Stromal cell of bone marrow (primary cell): ENCODE data around the gene LUZP2.

Source experiments
- DNase-seq: peaks from one replicate; pipeline ENCODE4 v3.0.0-alpha.2; 2012; ENCODE audit warnings: low read depth

LUZP2 gene

DNA sequence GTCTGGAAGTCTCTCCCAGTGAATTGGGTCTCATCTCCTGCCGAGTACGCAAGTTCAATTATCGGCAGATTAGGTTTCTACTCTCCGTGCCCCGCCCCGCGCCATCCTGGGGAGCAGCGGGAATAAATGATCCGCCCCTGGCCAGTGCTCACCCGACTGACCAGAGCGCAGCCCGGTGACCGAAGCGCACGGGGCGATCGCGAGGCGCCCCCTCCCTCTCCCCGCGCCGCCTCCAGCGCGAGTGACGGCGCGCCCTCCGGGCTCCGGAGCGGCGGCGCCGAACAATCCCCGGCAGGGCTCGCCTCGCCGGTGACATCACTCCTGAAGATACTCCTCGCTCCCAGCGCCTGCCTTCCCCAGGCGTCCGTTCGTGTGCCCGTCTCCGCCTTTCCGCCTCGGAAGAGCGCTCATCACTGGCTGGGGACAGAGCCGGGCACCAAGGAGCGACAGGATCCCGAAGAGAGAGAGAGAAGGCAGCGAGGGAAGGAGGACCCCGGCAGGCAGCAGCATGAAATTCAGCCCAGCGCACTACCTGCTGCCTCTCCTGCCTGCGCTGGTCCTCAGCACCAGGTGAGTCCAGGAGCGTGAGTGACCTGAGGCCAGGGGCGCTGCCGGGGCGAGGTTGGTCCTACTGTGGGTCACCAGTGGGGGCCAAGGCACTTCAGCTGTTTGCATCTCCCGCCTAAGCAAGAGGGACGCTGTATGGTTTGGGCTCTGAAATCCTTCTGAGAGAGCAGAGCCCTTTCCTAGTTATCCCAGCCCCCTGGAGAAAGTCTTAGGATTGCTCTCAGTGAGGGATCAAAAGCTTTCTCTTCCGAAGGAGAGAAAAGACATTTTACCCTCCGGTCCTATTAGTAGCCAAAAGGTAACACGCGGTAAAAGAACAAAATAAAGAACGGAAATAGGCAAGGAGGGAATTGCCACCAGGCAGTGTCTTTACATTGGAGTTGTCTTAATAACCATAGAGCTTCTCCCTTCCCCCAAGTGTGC, at the start of gene LUZP2:
Gene LUZP2 (plus strand): TSS at position 318 of the 990 bp plus-strand sequence.
- DNase-seq, result no peak

DNA sequence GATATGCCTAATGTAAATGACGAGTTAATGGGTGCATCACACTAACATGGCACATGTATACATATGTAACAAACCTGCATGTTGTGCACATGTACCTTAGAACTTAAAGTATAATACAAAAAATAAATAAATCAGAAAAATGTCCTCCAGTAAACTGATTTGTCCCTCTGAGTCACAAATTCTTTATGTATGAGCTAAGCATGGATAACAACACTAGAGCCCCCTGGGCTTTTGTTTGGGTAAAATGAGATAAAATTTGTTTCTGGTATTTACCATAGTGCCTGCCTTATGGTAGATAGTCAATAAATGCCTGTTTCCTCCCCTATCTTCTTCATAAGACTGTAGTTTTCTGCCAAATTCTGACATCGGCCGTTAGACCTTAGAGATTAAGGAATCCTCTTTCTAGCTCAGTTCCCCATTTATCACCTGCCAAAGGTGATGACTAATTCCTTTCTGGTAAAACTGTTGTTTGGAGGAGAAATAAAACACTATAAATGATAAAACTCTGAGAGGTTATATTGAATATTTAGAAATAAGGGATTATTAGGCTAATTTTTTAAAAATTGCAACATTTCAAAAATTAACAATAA, 43.6 kb upstream of the LUZP2 start:
- DNase-seq, result no peak

DNA sequence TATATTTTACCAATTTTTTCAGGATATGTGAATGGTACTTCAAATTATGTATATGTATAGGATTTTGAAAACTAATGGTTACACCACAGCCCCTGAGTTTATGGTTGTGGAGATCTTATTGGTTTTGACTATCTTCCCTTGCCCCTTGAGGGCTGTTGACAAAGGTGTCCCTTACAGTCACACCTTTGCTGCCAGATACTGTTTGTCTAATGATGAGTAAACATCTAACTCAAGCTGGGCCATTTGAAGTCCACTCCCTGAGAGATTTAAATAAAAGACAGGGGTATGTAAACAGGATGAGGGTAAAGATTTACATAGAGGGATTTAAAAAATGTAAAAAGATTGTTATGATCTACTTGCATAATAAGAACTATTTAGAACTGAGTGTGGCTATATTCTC, 38.9 kb upstream of the LUZP2 start:
- DNase-seq, result no peak

DNA sequence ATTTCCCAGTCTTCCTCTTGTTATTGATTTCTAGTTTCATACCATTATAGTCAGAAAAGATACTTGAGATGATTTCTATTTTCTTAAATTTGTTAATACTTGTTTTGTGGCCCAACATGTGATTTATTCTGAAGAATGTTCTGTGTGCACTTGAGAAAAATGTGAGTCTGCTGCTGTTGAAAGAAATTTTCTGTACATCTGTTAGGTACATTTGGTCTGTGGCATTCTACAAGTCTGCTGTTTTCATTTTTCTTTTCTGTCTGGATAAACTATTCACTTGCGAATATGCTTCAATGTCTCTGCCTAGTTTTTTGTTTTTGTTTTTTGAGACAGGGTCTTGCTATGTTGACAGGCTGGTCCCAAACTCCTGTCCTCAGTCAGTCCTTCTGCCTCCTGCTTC, 26.4 kb upstream of the LUZP2 start:
- DNase-seq, result no peak

DNA sequence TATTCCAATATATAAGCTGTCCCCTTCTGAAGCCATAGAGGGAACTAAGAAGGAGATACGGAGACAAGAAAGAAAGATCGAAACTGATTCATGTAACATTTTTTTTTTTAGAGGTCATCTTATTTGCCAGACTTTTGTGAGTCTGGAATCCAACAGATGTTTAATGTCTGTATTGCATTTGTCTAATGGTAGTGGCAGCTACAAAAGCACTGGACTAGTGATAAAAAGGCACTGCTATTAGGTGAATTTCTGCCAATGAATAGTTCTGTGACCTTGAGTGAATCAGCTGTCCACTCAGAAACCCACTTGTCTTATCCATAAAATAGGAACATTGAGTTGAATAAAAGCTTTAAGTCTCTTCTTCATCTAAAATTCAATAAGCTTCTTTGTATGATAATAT, 25.8 kb upstream of the LUZP2 start:
- DNase-seq, result no peak

GRCh38 chr11:24478718-24479117, 18.1 kb upstream of the LUZP2 start:
- no peak for DNase-seq

- DNase-seq, result no peak
Measured at GRCh38 chr11:24489477-24489876, 7.4 kb upstream of the LUZP2 start.

DNA sequence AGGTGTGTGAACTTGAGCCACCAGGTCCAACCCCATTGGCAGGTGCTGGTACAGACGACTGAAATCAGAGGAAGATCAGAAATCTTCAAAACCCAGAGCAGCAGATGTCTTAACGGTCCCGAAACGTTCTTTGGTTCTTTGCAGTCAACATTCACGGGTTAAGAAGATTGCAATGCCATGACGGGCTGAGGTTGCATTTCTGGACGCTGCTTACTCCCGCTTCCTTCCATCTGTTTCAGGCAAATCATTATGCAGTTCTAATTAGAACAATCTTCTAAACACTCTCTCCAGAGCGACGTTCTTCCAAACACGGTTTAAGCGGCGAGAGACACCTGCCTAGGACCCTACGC, 492 bp upstream of the LUZP2 start:
- DNase-seq, result no peak

- no peak for DNase-seq
Measured at GRCh38 chr11:24497831-24498230, 978 bp downstream of the LUZP2 start.

DNA sequence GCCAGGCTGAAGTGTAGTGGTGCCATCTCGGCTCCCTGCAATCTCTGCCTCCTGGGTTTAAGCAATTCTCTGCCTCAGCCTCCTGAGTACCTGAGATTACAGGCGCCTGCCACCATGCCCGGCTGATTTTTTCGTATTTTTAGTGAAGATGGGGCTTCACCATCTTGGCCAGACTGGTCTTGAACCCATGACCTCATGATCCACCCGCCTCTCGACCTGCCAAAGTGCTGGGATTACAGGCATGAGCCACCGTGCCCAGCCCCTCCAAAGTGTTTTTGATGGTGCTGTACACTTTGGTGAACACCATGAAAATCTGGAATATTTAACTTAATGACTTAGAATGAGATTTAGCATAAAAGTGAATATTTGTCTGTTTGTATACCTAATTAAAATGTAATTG, 5.6 kb downstream of the LUZP2 start:
- no peak for DNase-seq

GRCh38 chr11:24509114-24509513, 12.3 kb downstream of the LUZP2 start:
- DNase-seq, result no peak

DNA sequence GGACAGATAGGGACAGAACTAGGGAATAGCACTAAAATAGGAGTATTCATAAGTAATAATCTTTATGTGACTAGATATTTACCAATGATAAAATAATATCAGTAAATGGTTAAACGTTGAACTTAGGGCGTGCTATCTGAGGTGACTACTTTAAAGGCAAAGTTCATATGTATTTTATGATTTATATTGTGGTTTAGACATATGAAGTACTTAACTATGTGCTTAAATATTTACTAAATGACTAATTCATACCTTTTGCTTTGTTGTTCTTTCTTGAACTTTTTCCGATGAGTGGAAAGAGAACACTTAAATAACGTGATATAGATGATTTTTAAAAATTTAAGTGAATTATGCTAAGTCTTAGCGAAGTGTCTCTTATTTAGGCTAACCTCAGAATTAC, 14.7 kb downstream of the LUZP2 start:
- no peak for DNase-seq

GRCh38 chr11:24513479-24514218, 16.8 kb downstream of the LUZP2 start:
- DNase-seq, result no peak

GRCh38 chr11:24514219-24514594, 17.4 kb downstream of the LUZP2 start:
- no peak for DNase-seq

- DNase-seq, result no peak
Measured at GRCh38 chr11:24515632-24516031, 18.8 kb downstream of the LUZP2 start.

- DNase-seq, result no peak
Measured at GRCh38 chr11:24516638-24517037, 19.8 kb downstream of the LUZP2 start.

- DNase-seq, result no peak
Measured at GRCh38 chr11:24521601-24522000, 24.7 kb downstream of the LUZP2 start.

GRCh38 chr11:24524156-24524555, 27.3 kb downstream of the LUZP2 start:
- no peak for DNase-seq

DNA sequence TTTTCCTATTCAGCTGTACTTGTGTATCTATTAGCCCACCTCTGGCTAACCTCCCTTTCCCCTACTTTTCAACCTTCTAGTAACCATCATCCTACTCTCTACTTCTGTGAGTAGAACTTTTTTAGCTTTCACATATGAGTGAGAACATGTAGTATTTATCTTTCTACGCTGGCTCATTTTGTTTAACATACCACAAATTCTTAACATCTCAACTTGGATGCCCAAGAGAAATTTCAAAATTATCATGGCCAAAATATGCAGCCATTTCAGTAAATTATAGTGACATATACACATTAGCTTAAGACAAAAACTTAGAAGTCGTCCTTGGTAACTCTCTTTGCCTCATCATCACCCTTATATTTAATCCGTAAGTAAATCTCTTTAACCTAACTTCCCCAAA, 34.7 kb downstream of the LUZP2 start:
- DNase-seq, result no peak

DNA sequence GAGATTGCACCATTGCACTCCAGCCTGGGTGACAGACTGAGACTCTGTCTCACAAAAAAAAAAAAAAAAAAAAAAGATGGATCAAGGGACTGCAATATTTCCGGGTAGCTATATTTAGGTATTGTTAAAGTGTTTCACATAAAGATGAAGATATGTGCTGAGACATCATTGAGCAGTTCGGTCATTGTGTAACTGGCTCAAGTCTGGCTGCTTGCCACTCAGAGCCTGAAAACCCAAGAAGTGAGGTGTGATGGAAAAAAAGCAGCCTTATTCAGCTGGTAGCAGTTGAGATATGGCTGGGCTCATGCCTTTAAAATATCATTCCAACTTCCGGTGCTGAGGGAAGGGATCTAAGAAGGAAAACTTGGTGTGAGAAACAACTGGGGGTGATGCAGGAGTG, 46.9 kb downstream of the LUZP2 start:
- no peak for DNase-seq

DNA sequence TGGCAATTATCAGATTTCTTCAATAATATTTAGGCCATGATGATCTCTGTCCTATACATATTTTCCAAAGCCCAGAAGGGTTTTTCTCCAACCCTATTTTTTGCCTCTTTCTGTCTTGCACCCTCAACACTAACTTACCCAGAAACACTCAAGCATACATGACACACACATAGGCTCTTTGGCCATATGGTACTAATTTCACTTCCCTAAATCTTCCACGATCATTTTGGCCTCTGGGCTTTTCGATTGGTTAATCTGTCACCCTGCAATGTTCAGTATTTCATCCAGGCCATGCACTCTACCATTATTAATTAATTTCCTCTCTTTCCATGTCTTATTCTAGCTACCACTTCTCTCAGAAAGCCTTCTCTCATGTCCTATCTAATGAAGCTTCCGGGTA, 59.8 kb downstream of the LUZP2 start:
- DNase-seq, result no peak

- DNase-seq, result no peak
Measured at GRCh38 chr11:24559315-24559714, 62.5 kb downstream of the LUZP2 start.

- DNase-seq, result no peak
Measured at GRCh38 chr11:24560324-24560723, 63.5 kb downstream of the LUZP2 start.
